Sigmoid colon (tissue), 7 donors: ENCODE measurements around the gene SCMH1. TPM values are rescaled to one million over a fixed set of nuclear protein-coding genes. Genes with fewer than 3 reads are reported as not detected.

Source experiments
- DNase-seq: peaks from one replicate; pipeline ENCODE4 v3.0.0-alpha.2; 2019
- H3K27ac ChIP-seq, 4 donors: fragments of 200-600 bp; sonication (generic); one replicate each; pipeline ENCODE4 v1.5.1; 2016 to 2019; ENCODE audit warnings: mild to moderate bottlenecking in 1 of 4
- H3K27me3 ChIP-seq, 3 donors: fragments of 200-600 bp; sonication (generic); one replicate each; pipeline ENCODE4 v1.5.1; 2019; ENCODE audit warnings: mild to moderate bottlenecking in 1 of 3
- H3K36me3 ChIP-seq, 4 donors: fragments of 200-600 bp; sonication (generic); one replicate each; pipeline ENCODE4 v1.5.1; 2016 to 2019
- H3K4me1 ChIP-seq, 4 donors: fragments of 200-600 bp; sonication (generic); one replicate each; pipeline ENCODE4 v1.5.1; 2017 to 2019
- H3K4me3 ChIP-seq, 4 donors: fragments of 200-600 bp; sonication (generic); one replicate each; pipeline ENCODE4 v1.5.1; 2017 to 2019; ENCODE audit warnings: mild to moderate bottlenecking in 2 of 4, moderate library complexity in 1 of 4
- H3K9me3 ChIP-seq, 4 donors: fragments of 200-600 bp in 3 of 4; sonication (generic) in 3 of 4; one replicate each; pipeline versions ENCODE4 v1.5.1 to v1.6.1; 2013 to 2019
- CTCF ChIP-seq, 4 experiments: fragments of 450-650 bp in 3 of 4; fragments of 200-600 bp in 1 of 4; IDR thresholded peaks; one replicate each; pipeline ENCODE4 v1.5.1; 2016 to 2019; ENCODE audit warnings: antibody characterized with exemption in 4 of 4, mild to moderate bottlenecking in 3 of 4, moderate library complexity in 2 of 4
- EP300 ChIP-seq, 4 donors: sonication (generic); formaldehyde crosslinking; IDR thresholded peaks; one replicate each; pipeline ENCODE4 v1.6.1; 2017; ENCODE audit warnings: antibody characterized with exemption in 4 of 4
- POLR2A ChIP-seq, 2 donors: fragments of 450-650 bp; IDR thresholded peaks; one replicate each; pipeline ENCODE4 v1.6.1; 2016; ENCODE audit warnings: antibody characterized with exemption in 2 of 2, mild to moderate bottlenecking in 2 of 2, moderate library complexity in 2 of 2
- POLR2AphosphoS5 ChIP-seq, 4 donors: sonication (generic); formaldehyde crosslinking; IDR thresholded peaks; one replicate each; pipeline ENCODE4 v1.6.1; 2017; ENCODE audit warnings: antibody characterized with exemption in 4 of 4
- WGBS, 2 donors: extraction: QIAGEN DNeasy Blood & Tissue Kit; methylation state at CpG; one replicate each; pipeline ENCODE4 v1.1.7; 2013; 5-methylcytosine and 5-hydroxymethylcytosine counted together
- intact Hi-C: fragments of 100-400 bp; cut with DNase I; formaldehyde crosslinking; loops from one replicate; pipeline ENCODE4 v1.15.1; 2023
- polyA plus RNA-seq, 3 donors: library from polyadenylated mRNA; stranded (reverse); fragments of 200-250 nt; gene quantifications; one replicate each; pipeline ENCODE4 v1.2.3, GENCODE V29; 2013
- total RNA-seq, 4 donors: library from RNA; depleted of rRNA; stranded (reverse); fragments of >200 nt; gene quantifications; one replicate each; pipeline ENCODE4 v1.1.0, GENCODE V29; 2016
- donor health status: healthy with polysubstance abuse.
- donor health status: Bipolar disorder and iron deficiency.
- donor health status: healthy.

Gene SCMH1
- total and polyA plus RNA-seq, 7 donors, result 10.2 to 95.8 (median 52.4) TPM

GRCh38 chr1:40986328-40986783 is 255.8 kb downstream of the SCMH1 start:
- Histone ChIP-seq H3K9me3 (no peaks in the 10 kb centered on the region), H3K27me3 (no peaks in the 10 kb centered on the region), H3K4me3 (no peak overlapping the region), H3K27ac (peak overlapping the region in 3 of 4 donors; percentile 93 to 98 (median 98)), H3K4me1 (peaks cover 0 to 73% (median 66%) of the 10 kb centered on the region in 4 donors), H3K36me3 (peaks cover 4 to 62% (median 37%) of the 10 kb centered on the region in 4 donors)
- TF ChIP-seq CTCF (IDR thresholded peaks at IDR 0.05), result no peak
- TF ChIP-seq POLR2A (IDR thresholded peaks at IDR 0.05), result no peak
- no peak for TF ChIP-seq POLR2AphosphoS5 (IDR thresholded peaks at IDR 0.05)
- no peak for TF ChIP-seq EP300 (IDR thresholded peaks at IDR 0.05)
- intact Hi-C loops, result loop anchor here (10.0 kb wide), 1 partner anchor 118 kb away; no protein-coding TSS in a partner anchor
- 96 to 97% methylated on average over 10 of the region's 10 CpGs for WGBS, 2 donors
- DNase-seq, result no peak

GRCh38 chr1:40985875-40986274 is 256.2 kb downstream of the SCMH1 start:
- DNase-seq, result no peak
- Histone ChIP-seq H3K27ac (peak overlapping the region in 3 of 4 donors; percentile 93 to 98 (median 98)), H3K9me3 (no peaks in the 10 kb centered on the region), H3K36me3 (peaks cover 4 to 57% (median 34%) of the 10 kb centered on the region in 4 donors), H3K27me3 (no peaks in the 10 kb centered on the region), H3K4me3 (no peak overlapping the region), H3K4me1 (peaks cover 0 to 78% (median 71%) of the 10 kb centered on the region in 4 donors)
- TF ChIP-seq EP300 (IDR thresholded peaks at IDR 0.05) (no peak), POLR2AphosphoS5 (IDR thresholded peaks at IDR 0.05) (no peak), POLR2A (IDR thresholded peaks at IDR 0.05) (no peak), CTCF (IDR thresholded peaks at IDR 0.05) (no peak)
- intact Hi-C loops, result loop anchor here (10.0 kb wide), 1 partner anchor 119 kb away; no protein-coding TSS in a partner anchor
- WGBS, 2 donors, result 86 to 90% methylated on average over 3 of the region's 3 CpGs

GRCh38 chr1:40985161-40985560 is 256.9 kb downstream of the SCMH1 start:
- H3K36me3 ChIP-seq, result peaks cover 4 to 50% (median 32%) of the 10 kb centered on the region in 4 donors
- TF ChIP-seq EP300 (IDR thresholded peaks at IDR 0.05) (no peak), CTCF (IDR thresholded peaks at IDR 0.05) (no peak), POLR2AphosphoS5 (IDR thresholded peaks at IDR 0.05) (no peak), POLR2A (IDR thresholded peaks at IDR 0.05) (no peak)
- no peak for DNase-seq
- no peaks in the 10 kb centered on the region for H3K9me3 ChIP-seq
- intact Hi-C loops, result loop anchor here (10.0 kb wide), 1 partner anchor 120 kb away; no protein-coding TSS in a partner anchor
- WGBS, 2 donors, result 70 to 85% methylated on average over 5 of the region's 5 CpGs
- H3K4me3 ChIP-seq, result no peak overlapping the region
- H3K27ac ChIP-seq, result peak overlapping the region in 3 of 4 donors; percentile 93 to 98 (median 98)
- H3K27me3 ChIP-seq, result no peaks in the 10 kb centered on the region
- peaks cover 0 to 85% (median 78%) of the 10 kb centered on the region in 4 donors for H3K4me1 ChIP-seq

GRCh38 chr1:40984531-40984930 is 257.6 kb downstream of the SCMH1 start:
- Histone ChIP-seq H3K4me3 (no peak overlapping the region), H3K4me1 (peaks cover 0 to 86% (median 78%) of the 10 kb centered on the region in 4 donors), H3K27ac (peak overlapping the region in 3 of 4 donors; percentile 93 to 98 (median 98)), H3K27me3 (no peaks in the 10 kb centered on the region), H3K36me3 (peaks cover 0 to 44% (median 29%) of the 10 kb centered on the region in 4 donors), H3K9me3 (no peaks in the 10 kb centered on the region)
- DNase-seq, result no peak
- no peak for TF ChIP-seq CTCF (IDR thresholded peaks at IDR 0.05)
- TF ChIP-seq EP300 (IDR thresholded peaks at IDR 0.05), result no peak
- no peak for TF ChIP-seq POLR2A (IDR thresholded peaks at IDR 0.05)
- no peak for TF ChIP-seq POLR2AphosphoS5 (IDR thresholded peaks at IDR 0.05)
- WGBS, 2 donors, result 95 to 97% methylated on average over 4 of the region's 4 CpGs
- intact Hi-C loops, result loop anchor here (10.0 kb wide), 1 partner anchor 120 kb away; no protein-coding TSS in a partner anchor
